ENCODE results near the gene APC.

APC gene

GRCh38 chr5:112830378-112830777, 92.7 kb downstream of the APC start:
- H3K9me3 Mint-ChIP-seq: no peaks in the 10 kb centered on the region
- H3K27me3 Mint-ChIP-seq (ENCODE audit: low read depth, poor library complexity): peaks cover 3% of the 10 kb centered on the region
- no peak overlapping the region for H3K27ac Mint-ChIP-seq
- H3K36me3 Mint-ChIP-seq (ENCODE audit: low read depth): peaks cover 69% of the 10 kb centered on the region
- no peak for DNase-seq
- no peak overlapping the region for H3K4me3 Mint-ChIP-seq
- no peak for TF ChIP-seq CTCF (IDR thresholded peaks at IDR 0.05)
- H3K4me1 Mint-ChIP-seq: no peaks in the 10 kb centered on the region

- no peak for TF ChIP-seq CTCF (IDR thresholded peaks at IDR 0.05)
- DNase-seq: no peak
- no peak overlapping the region for H3K4me3 Mint-ChIP-seq
- no peaks in the 10 kb centered on the region for H3K4me1 Mint-ChIP-seq
- H3K27ac Mint-ChIP-seq: no peak overlapping the region
- peaks cover 78% of the 10 kb centered on the region for H3K36me3 Mint-ChIP-seq (ENCODE audit: low read depth)
- peaks cover 3% of the 10 kb centered on the region for H3K27me3 Mint-ChIP-seq (ENCODE audit: low read depth, poor library complexity)
- peaks cover 3% of the 10 kb centered on the region for H3K9me3 Mint-ChIP-seq
These were observed 96.3 kb downstream of the APC start for GRCh38 chr5:112833971-112834370.

- peaks cover 17% of the 10 kb centered on the region for H3K4me1 Mint-ChIP-seq
- no peak overlapping the region for H3K4me3 Mint-ChIP-seq
- peaks cover 46% of the 10 kb centered on the region for H3K36me3 Mint-ChIP-seq (ENCODE audit: low read depth)
- H3K27me3 Mint-ChIP-seq (ENCODE audit: low read depth, poor library complexity): no peaks in the 10 kb centered on the region
- DNase-seq: no peak
- H3K27ac Mint-ChIP-seq: no peak overlapping the region
- TF ChIP-seq CTCF (IDR thresholded peaks at IDR 0.05): no peak
- H3K9me3 Mint-ChIP-seq: peaks cover 36% of the 10 kb centered on the region
These were observed 106.8 kb downstream of the APC start for GRCh38 chr5:112844489-112844888.

GRCh38 chr5:112846556-112846955, 108.9 kb downstream of the APC start:
- Mint-ChIP-seq H3K4me3 (no peak overlapping the region), H3K27me3 (ENCODE audit: low read depth, poor library complexity) (peaks cover under 1% of the 10 kb centered on the region), H3K4me1 (peaks cover 17% of the 10 kb centered on the region), H3K27ac (peak overlapping the region; percentile 2), H3K9me3 (peaks cover 16% of the 10 kb centered on the region), H3K36me3 (ENCODE audit: low read depth) (peaks cover 26% of the 10 kb centered on the region)
- DNase-seq: no peak
- TF ChIP-seq CTCF (IDR thresholded peaks at IDR 0.05): no peak

GRCh38 chr5:112847306-112847705, 109.6 kb downstream of the APC start:
- Mint-ChIP-seq H3K4me3 (no peak overlapping the region), H3K27me3 (ENCODE audit: low read depth, poor library complexity) (peaks cover 5% of the 10 kb centered on the region), H3K9me3 (peaks cover 8% of the 10 kb centered on the region), H3K27ac (no peak overlapping the region), H3K36me3 (ENCODE audit: low read depth) (peaks cover 18% of the 10 kb centered on the region), H3K4me1 (peaks cover 17% of the 10 kb centered on the region)
- no peak for DNase-seq
- no peak for TF ChIP-seq CTCF (IDR thresholded peaks at IDR 0.05)

GRCh38 chr5:112848116-112848811, 110.6 kb downstream of the APC start:
- TF ChIP-seq CTCF (IDR thresholded peaks at IDR 0.05): peak; percentile 56
- Mint-ChIP-seq H3K27me3 (ENCODE audit: low read depth, poor library complexity) (peaks cover 9% of the 10 kb centered on the region), H3K36me3 (ENCODE audit: low read depth) (peaks cover 8% of the 10 kb centered on the region), H3K27ac (peak overlapping the region; percentile 46), H3K4me1 (peaks cover 17% of the 10 kb centered on the region), H3K4me3 (no peak overlapping the region), H3K9me3 (no peaks in the 10 kb centered on the region)
- DNase-seq: peak; percentile 11
